Heart left ventricle (tissue), 13 donors: ENCODE data around the gene LEMD1.

ENCODE experiments used
- CTCF ChIP-seq, 12 donors: fragments of 200-600 bp; sonication (generic) in 4 of 12; IDR thresholded peaks; one replicate each; pipeline versions ENCODE4 v1.5.0 to v1.8.0; 2018 to 2022; ENCODE audit warnings: antibody characterized with exemption in 12 of 12, mild to moderate bottlenecking in 5 of 12
- POLR2A ChIP-seq, 2 donors: fragments of 450-650 bp; IDR thresholded peaks; one replicate each; pipeline ENCODE4 v1.6.1; 2017; ENCODE audit warnings: antibody characterized with exemption in 2 of 2, mild to moderate bottlenecking in 2 of 2, moderate library complexity in 2 of 2
- donor health status: ischemic (EF 13 %, LVEDD 7.1; RV severe dilation, severe dysfunction).
- donor health status: DM: no; HTN: yes; CAD: no.
- donor health status: DM: no; HTN: no; CAD: no.
- donor health status: ischemic (EF 25% LVEDD 6.9; RV normal size, moderate dysfunction).
- donor health status: ischemic (EF 25% LVEDD 5.7; RV mildly dilated, moderate dysfunction).
- donor health status: ischemic (EF 35%, LVEDD 5.7; RV mildly dilated, moderate dysfunction).
- donor health status: nonischemic (EF 11% LVEDD 7.7; RV severe dilation, severe dysfunction).
- donor health status: DM: yes; HTN: yes; CAD: no.
- donor health status: PGD.
- donor health status: ischemic (EF 29% LVEDD 5.4; RV normal size, mild dysfunction).
- donor health status: nonischemic (EF 23%, LVEDD 6.1; RV moderate dilation, normal function).

DNA sequence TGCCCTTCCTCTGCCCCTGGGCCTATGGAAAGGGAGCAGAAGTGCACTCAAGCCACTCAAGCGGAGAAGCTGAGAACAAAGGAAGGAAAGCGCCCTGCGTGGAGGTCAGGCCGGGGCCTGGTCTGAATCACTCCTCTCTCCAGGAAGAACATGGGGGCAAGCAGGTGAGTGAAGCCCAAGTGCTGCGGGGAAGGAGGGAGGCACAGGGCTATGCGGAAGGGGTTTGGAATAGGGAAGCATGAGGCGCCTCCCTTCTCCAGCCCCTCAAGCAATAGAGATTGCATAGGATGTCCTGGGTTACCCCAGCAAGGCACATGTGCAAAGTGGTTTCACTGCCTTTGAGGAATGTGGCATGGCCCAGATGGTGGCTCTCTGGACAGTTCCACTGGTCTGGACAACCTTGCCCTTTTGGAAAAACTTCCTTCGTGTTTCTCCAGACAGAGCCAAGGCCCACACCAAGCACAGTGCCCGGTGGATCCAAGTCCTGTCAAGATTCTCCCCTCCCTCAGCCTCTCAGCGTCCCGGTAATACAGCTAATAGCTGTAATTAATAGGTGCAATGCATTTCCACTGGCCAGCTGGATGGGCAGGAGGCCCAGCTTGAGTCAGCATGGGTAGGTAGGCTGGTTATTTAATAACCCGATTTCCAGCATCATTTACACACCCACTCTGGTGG lies 20.3 kb upstream of the LEMD1 start:
- no peak for TF ChIP-seq POLR2A (IDR thresholded peaks at IDR 0.05)
- TF ChIP-seq CTCF (IDR thresholded peaks at IDR 0.05) = no peak
